ENCODE data around the gene TNIP2.
"Not testable (repeated sequence)": the region's sequence is repeated elsewhere in the genome, so short reads cannot be mapped to it uniquely, and the experiment has no call there.

The TNIP2 gene

DNA sequence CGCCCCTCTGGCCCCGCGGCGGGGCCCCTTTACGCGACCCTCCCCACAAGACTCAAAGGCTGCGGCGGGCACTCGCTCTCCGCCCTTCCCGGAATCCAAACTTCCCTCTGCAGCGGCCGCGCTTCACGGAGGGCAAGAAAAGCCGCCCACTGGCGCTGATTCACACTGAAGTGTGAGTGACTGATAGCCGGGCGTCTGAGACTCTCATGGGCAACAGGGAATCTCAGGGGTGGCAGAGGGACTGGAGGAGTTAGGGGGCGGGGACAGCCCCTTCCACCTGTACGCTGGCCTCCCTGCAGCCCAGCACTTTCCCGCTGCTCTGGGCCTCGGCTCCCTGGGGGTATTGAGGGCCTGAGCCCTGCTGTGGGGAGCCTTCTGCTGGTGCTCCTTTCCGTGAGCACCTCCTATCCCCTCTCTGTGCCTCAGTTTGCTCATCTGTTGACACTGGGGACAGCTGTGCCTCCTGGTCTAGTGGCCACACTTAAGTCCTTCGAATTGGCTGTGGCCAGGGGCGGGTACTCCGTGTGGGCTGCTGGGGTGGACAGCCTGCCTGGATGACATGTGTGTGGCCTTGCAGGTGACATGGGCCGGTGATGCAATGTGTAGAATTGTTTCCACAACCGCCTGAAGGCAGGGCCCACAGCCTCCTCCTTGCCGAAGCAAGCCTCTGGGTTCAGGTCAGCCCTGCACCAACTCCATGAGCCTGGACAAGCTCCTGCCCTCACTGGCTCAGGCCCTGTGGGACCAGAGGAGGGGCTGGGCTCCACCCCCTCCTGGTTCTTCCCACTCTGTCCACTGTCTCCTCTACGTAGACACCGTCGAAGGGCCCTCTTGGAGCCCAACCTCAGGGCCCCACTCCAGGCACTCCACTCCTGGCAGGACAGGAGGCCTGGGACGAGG lies 37.7 kb upstream of the TNIP2 start:
- peak; percentile 62 for DNase-seq

DNA sequence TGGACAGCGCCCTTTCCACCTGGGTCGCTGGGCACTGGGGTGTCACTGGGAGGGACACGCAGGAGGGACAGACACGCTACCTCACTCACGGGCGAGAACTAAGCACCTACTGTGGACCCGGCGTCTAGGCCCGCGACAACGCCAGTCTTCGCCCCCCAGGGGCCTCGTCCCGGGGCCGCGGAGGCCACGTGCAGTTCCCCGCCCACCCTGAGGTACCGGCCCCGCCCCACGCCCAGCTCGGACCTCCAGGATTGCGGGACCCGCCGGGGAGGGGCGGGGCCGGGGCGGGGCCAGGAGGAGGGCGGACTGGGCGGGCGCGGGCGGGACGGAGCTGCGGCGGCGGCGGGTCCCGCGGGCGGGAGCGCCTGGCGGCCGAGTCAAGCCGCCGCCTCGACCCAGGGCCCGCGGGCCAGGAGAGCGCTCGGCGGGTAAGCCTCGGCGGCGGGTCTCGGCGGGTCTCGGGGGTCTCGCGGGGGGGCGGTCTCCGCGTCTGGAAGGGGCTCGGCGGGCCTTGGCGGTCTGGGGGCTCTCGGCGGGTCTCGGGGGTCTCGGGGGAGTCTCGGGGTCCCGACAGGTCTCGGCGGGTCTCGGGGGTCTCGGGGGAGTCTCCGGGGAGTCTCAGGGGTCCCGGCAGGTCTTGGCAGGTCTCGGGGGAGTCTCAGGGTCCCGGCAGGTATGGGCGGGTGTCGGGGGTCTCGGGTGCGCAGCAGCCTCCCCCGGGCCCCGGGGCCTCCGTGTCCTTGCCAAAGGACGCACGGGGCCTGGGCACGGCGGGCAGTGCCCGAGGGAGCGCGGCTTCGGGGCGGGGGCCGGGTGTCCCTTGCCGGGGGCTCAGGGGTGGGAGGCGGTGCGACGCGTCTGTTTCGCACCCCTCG lies 36.8 kb upstream of the TNIP2 start, which contains the start of gene SH3BP2:
Gene SH3BP2 (plus strand): TSS at position 375 of the 875 bp plus-strand sequence. CDS start 27,533 bp downstream, outside the sequence.
- peak; percentile 67 for DNase-seq

DNA sequence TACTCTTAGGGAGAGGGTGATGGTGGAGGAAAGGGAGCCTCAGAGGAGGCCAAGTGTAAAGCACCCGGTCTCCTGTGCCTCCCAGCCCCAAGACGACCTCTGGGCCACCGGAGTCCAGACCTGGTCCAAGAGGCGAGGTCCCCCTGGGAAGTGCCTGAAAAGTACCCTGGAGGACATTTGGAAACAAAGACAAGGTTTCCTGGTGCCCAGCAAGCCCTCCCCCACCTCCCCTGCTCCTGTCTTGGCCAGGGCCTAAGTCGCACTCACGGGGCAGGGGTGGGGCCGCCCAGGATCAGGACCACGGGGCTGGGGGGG lies 36.2 kb upstream of the TNIP2 start:
- DNase-seq = no peak

DNA sequence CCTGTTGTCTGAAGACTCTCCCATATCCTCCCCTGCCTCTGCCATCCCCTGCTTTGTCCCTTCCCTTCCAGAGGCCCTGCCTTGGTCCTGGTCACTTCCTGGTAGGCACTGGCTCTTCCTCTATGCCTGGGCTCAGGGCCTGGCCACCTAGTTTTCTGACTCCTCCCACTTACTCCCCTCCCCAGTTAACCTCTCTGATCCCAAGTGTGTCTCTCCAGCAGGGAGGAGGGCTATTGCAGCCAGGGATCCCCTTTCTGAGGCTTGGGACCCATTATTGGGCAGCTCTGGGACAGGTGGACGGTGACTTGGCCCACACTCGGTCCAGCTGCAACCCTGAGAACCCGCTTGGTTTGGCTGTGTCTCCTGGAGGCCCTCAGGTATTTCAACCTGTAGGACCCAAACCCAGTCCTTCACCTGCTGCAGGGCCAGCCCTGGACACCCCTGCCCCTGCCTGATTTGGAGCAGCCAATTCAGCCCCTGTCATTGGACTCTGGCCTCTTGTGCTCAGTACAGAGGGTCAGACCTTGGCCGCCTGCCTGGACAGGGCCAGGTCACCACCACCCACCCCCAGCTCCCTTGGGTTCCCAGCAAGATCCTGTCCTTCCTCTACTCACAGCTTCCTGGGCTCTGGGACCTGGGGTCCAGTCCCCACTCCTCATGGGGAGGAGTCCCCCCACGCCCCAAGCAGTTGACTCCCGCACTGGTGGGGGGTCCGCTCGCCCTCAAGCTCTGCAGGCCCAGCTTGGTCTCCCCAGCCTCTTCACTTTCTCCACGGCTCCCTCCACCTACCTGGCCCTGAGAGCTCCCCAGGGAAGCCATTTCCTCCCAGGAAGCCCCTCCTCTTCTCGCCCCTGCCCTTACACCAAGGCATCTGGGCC lies 35.6 kb upstream of the TNIP2 start:
- DNase-seq = no peak

DNA sequence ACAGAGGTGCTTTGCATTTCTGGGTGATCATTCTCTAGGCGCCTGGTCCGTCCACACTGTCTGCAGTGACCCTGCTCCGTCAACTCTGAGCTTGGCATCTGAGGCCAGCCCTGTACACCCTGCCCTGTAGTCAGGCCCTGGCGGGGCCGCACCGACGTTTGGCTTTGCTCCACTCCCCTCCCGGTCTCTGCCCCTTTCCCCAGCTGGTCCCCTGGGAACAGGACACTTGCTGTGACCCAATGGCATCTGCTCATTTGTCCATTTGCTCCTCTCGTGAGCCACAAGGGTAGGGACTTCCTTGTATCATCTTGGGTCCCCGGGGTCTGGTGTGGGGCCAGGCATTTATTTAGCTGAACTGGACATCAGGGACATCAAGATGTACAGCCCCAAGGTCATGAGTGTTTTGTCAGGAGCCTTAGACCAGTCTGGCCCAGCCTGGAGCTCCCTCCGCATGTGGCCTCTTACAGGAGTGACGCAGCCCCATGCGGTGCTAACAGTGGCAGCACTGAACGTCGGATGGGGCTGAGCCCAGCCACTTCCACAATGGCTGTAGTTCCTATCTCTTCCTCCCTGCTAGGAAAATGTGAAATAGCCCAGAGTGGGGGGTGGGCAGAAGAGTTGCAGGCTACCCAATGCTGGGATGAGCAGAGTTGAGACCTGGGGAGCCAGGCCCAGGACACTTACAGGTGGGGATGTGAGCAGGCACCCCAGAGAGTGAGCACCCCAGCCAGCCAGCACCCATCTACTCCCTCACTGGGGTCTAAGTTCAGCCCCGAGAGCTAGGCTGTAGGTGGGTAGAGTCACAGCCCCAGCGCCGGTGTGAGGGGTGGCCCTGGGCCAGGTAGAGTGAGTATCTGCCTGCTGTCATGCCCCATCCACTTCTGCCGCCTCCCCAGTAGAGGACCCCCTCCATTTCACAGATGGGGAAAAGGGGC lies 34.7 kb upstream of the TNIP2 start:
- DNase-seq = no peak

DNA sequence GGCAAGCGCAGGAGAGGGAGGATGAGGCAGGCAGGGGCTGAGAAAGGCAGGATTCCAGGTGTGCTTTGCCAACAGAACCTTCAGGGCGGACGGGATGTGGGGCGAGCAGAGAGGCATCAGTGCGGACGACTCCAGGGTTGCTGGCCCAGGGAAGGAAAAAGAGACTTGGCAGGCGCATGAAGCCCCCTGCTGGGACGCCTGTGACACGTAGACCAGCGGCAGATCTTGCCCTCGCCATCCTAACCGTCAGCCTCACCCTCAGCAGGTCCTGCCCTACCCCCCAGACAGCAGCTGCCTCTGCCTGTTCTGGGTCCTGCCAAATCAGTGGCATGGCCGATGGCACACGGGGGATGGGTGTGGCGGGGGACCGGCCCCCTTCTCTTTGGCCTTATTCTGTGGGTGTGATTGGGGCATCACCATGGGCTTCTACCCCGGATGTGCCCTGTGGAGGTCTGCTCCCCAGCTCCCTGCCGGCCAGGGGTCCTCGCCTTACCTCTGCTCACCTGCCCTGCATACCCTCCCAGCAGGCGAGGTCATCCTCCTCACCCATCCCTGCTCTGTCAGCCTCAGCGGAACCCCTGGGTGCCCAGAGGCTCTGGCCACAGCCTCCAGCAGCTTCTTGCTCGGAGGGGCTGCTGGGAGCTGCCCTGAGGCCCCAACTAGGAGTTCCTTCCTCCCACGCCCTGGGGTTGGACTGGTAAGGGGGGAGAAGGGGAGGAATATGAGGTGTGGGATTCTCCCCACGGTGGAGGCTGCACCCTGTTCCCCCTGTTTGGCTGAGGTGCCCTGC lies 33.9 kb upstream of the TNIP2 start:
- no peak for DNase-seq

DNA sequence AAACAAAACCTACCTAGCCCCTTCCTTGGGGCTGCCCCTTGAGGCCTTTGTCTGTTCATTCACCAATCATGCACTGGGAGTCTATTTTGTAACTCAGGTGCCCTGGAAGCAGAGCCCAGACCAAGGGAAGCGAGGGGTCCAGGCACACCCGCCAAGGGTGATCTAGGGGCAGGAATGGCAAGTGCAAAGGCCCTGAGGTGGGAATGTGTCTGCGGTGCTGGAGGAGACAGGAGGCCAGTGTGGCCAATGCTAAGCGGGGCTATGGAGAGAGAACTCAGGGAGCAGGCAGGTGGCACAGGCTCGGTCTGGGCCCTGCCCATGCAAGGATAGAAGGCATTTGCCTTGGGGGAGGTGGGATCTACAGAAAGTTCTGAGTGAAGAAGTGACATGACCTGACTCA lies 33.2 kb upstream of the TNIP2 start:
- DNase-seq = no peak

DNA sequence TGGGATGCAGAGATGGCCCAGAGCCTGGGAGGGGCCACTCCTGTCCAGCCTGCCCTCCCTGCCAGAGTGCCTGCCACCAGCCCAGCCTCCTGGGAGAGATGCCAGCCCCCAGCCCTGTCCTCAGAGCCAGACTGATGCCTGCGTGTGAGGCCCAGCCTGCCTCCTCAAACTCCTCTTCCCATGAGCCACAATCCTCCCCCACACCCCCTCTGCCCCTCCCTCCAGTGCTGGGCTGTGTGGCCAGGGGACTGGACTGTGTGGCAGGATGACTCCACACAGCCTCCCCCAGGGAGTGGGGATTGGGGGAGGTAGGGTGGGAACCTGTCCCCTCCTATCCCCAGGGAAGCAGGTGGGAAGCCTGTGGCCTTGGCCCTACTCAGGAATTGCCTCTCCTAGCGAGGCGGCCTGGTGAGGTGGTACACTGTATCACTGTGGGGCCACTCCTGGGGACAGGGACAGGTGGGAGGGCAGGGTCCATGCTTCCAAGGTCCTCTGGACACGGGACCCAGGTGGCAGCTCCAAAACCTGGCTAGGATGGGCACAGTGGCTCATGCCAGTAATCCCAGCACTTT lies 32.5 kb upstream of the TNIP2 start:
- DNase-seq = no peak

DNA sequence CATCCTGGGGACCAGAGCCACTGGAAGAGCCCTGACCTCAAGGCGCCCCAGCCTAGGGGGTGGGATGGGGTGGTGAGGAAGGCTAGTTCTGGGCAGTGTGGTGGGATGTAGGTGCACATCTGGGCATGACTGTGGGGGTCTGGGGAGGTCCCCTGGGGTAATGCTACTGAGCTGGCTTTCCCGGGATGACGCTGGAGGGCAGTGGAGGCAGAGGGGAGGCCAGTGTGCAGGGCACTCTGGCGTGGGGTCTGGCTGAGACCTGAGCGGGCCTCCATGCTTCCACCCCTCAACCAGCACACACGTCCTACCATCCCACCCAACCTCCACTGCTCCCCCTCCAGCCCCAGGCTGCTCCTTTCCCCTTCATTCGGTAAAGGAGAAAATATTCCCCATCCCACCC lies 32.0 kb upstream of the TNIP2 start:
- no peak for DNase-seq

DNA sequence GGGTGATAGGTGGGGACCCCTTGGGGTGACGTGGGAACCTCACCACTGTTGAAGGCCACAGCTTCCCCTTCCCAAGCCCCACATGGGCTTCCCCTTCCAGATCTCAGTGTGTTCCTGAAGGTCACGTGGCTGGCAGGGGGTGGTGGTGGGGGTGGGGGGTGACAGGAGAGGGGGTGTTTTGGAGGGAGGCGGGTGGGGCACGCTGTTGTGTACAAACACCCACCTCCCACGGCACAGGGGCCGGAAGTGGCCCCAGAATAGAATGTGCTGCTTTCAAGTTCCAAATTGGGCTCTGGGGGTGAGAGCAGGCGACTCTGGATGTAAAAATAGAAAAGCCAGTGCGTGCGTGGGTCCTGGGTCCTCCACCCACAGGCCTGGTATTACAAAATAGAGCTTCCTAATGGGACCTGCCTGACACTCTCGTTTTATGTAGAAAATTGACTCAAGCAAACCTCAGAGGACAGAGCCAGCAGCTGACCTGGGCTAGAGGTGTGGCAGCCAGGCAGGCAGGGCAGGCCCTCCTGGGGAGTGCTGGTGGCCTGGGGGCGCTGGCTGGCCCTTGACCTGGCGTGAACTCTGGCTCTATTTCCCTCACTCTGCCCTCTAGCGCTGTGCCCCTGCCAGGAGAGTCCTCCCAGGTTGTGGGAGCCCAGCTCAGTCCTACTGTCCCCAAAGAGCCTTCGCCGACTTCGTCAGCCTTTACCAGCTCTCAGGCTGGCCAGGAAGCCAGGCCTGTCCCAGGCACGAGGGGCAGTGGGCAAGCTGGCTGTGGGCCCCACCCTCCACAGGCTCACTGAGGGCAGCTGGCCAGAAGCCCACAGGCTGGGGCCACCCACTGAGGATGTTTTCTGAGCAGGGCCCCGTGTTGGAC lies 31.3 kb upstream of the TNIP2 start:
- DNase-seq = peak; percentile 44

DNA sequence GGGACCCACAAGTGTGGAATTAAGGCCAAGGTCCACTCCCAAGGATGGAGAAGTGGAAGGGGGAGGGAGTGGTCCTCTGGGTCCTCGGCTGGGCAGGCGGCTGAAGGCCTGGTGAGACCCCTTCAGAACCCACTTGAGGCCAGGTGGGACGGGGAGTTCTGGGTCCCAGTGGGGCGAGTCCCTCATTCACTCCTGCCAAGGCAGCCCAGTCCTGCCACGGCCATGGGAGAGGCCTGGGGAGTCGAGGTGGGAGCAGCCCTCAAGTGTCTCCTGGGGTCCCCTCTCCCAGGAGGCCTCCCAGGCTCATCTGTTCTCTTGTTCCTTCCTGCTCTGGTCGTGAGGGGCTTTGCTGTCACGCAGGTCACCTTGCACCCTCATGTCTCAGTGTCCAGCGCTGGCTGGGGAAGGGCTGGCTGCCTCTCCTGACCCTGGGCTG lies 30.7 kb upstream of the TNIP2 start:
- DNase-seq = no peak

DNA sequence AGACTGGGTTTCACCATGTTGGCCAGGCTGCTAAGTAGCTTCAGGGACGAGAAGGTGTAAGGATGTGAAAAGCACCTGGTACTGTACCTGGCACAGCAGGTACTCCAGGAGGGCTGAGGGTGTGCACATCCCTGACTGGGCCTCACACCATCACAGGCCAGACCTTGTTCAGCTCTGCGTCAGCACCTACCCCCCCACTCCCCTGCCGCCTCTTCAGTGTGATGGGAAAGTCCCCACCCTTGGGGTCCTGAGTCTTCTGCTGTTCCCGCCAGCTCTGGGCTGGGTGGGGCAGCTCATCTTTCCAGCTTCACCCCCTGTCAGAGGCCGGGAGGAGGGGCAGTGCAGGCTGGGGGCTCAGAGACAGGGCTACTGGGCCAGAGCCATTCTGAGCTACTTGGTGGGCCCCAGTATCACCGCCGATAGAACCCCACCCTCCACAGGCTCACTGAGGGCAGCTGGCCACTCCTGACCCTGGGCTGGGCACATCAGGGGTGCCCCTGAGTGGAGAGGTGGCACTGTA lies 30.1 kb upstream of the TNIP2 start:
- DNase-seq = peak; percentile 73

DNA sequence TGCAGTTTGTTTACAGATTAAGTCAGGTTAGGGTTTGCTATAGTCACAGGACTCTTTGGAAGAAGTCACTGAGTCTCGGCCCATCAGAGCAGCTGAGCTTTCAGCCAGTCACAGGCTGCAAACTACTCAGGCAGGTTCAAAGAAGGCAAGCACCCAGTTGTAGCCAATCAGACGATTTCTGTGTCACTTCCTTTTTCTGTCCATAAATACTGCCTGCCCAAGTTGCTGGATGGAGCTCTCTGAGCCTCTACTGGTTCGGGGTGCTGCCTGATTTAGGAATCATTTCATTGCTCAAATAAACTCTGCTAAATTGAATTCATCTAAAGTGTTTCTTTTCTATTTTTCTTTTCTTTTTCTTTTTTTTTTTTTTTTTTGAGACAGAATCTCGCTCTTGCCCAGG lies 29.5 kb upstream of the TNIP2 start:
- DNase-seq = peak; percentile 51

DNA sequence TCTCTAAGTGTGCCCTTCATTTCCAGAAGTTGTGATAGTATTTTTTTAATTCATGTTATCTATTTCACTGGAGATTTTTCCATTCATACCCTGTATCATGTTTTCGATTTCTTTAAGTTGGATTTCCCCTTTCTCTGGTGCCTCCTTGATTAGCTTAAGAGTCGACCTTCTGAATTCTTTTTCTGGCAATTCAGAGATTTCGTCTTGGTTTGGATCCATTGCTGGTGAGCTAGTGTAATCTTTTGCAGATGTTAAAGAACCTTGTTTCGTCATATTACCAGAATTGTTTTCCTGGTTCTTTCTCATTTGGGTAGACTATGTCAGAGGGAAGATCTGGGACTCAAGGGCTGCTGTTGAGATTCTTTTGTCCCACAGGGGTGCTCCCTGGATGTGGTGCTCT lies 27.7 kb upstream of the TNIP2 start:
- no peak for DNase-seq

DNA sequence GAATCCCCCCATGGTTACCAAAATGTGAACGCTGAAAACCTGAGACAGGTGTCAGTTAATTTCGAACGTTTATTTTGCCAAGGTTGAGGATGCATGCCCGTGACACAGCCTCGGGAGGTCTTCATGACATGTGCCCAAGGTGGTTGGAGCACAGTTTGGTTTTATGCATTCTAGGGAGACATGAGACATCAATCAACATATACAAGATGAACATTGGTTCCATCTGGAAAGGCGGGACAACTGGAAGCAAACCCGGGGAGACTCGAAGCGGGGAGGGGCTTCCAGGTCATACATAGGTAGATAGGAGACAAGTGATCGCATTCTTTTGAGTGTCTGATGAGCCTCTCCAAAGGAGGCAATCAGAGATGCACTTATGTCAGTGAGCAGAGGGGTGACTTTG lies 25.8 kb upstream of the TNIP2 start:
- no peak for DNase-seq

DNA sequence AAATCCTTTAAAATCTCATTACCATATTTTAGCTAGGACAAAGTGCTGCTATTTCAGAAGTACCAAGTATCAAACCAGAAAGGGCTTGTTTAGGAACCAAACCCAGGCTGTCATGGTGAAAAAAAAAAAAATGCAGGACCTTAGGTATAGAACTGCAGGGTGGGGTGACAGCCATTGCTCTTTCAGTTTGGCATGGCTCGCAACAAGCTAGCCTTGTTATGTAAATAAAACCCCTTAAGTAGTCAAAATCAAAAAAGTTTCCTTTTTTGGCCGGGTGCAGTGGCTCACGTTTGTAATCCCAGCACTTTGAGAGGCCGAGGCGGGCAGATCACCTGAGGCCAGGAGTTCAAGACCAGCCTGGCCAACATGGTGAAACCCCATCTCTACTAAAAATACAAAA lies 24.5 kb upstream of the TNIP2 start:
- not testable (repeated sequence) for DNase-seq

DNA sequence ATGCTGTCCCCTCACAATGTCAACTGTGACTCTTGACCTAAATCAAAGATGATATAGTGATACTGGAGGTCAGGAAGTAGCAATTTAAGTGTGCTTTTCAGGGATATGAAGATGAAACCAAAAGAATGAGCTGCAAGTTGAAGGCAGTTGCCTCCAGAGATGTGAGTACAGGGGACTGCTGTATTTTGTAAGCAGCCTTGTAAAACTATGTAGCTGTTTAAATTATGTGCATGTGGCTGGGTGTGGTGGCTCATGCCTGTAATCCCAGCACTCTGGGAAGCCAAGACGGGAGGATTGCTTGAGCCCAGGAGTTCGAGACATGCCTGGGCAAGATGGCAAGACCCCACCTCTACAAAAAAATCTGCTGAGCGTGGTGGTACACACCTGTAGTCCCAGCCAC lies 15.1 kb upstream of the TNIP2 start:
- no peak for DNase-seq

DNA sequence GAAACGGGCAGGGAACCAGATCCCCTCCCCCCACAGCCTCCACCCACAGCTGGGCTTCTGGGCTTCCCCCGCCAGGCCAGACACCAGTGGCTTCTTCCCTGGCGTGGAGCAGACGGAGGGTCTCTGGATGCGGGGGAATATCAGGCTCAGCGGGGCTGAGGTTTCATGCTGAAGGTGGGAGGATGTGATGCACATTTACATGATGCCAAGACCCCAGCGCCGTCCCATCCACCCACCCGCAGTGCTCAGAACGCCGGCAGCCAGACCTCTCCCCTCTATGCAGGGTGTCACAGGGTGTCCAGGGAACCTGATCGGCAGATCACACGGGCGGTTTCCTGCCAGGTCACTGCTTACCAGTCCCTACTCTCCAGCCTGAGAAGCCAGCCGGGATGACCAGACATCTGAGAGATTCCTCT lies 12.8 kb upstream of the TNIP2 start:
- DNase-seq = no peak

DNA sequence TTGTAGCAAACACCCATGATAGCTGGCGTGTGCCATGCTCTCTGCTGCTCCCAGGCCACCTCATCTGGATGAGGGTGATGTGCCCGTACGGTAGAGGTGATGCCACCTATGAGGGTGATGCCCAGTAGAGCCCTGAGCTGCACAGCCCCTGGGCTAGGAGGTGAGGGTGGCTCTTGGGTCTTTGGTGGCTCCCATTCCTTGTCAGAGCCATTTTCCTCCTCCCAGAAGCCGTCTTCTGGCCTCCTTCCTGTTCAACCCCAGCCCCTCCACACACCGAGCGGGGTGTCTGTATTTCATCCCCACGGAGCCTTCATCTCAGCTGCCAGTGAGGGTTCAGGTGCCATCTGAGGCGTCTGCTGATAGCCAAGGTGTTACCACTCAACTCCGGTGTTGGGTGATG lies 12.0 kb upstream of the TNIP2 start:
- no peak for DNase-seq

Measured in stimulated activated CD4-positive, alpha-beta T cell treated with anti-CD3 and anti-CD28 coated beads, Interleukin-1b, Interleukin-23, amount 100 ng/mL, for 48 hours (primary cell).